B cell (primary cell): ENCODE results near the gene BRF1.

ENCODE experiments used
- EZH2 ChIP-seq: IDR thresholded peaks from 2 replicates; pipeline ENCODE4 v1.6.1; 2012; ENCODE audit warnings: borderline replicate concordance, low read depth, mild to moderate bottlenecking, moderate library complexity, low read length; ENCODE audit not compliant: insufficient read depth, poor library complexity, severe bottlenecking
- TF ChIP-seq, protein P1 (sequence below): fragments of 200-600 bp; IDR thresholded peaks from one replicate; pipeline ENCODE4 v1.8.0; 2022; ENCODE audit warnings: antibody characterized with exemption, mild to moderate bottlenecking

DNA sequence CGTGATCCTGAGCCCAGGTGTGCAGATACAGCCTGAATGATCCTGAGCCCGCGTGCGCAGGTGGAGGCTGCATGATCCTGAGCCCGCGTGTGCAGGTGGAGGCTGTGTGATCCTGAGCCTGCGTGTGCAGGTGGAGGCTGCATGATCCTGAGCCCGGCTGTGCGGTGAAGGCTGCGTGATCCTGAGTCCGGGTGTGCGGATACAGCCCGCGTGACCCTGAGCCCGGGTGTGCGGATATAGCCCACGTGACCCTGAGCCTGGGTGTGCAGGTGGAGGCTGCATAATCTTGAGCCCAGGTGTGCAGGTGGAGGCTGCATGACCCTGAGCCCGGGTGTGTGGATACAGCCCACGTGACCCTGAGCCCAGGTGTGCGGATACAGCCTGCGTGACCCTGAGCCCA is 20.3 kb downstream of the BRF1 start:
- TF ChIP-seq, protein P1, sequence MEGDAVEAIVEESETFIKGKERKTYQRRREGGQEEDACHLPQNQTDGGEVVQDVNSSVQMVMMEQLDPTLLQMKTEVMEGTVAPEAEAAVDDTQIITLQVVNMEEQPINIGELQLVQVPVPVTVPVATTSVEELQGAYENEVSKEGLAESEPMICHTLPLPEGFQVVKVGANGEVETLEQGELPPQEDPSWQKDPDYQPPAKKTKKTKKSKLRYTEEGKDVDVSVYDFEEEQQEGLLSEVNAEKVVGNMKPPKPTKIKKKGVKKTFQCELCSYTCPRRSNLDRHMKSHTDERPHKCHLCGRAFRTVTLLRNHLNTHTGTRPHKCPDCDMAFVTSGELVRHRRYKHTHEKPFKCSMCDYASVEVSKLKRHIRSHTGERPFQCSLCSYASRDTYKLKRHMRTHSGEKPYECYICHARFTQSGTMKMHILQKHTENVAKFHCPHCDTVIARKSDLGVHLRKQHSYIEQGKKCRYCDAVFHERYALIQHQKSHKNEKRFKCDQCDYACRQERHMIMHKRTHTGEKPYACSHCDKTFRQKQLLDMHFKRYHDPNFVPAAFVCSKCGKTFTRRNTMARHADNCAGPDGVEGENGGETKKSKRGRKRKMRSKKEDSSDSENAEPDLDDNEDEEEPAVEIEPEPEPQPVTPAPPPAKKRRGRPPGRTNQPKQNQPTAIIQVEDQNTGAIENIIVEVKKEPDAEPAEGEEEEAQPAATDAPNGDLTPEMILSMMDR, result no peak
- TF ChIP-seq EZH2, result no peak
